ENCODE data around the gene IL9. TPM values are rescaled to one million over a fixed set of nuclear protein-coding genes. Genes with fewer than 3 reads are reported as not detected.

IL9 gene
- total RNA-seq, 1 donor from 2014 or later: not detected

DNA sequence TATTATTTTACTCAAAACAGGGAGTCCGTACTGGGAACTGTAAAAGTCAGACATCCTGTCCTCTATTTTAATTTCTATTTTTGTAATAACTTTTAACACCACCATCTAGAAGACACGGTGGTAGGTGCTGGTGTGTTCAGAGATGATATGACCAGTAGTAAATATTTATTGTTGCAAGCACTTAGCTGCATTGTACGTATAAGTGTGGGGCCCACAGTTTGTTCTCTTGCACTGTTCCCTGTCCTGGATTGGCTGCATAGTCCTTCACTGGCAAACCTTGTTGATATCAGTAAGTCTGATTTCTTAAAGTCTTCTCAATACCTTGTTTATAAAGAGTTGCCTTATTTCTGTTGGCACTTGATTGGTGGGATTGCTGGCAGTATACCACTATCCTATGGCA is 24.6 kb upstream of the IL9 start:
- intact Hi-C loops (cut with DNase I): no loop called here
- H3K27me3 ChIP-seq (ENCODE audit: low read depth): peaks cover 16% of the 10 kb centered on the region
- no peaks in the 10 kb centered on the region for H3K36me3 ChIP-seq
- TF ChIP-seq, protein P1, sequence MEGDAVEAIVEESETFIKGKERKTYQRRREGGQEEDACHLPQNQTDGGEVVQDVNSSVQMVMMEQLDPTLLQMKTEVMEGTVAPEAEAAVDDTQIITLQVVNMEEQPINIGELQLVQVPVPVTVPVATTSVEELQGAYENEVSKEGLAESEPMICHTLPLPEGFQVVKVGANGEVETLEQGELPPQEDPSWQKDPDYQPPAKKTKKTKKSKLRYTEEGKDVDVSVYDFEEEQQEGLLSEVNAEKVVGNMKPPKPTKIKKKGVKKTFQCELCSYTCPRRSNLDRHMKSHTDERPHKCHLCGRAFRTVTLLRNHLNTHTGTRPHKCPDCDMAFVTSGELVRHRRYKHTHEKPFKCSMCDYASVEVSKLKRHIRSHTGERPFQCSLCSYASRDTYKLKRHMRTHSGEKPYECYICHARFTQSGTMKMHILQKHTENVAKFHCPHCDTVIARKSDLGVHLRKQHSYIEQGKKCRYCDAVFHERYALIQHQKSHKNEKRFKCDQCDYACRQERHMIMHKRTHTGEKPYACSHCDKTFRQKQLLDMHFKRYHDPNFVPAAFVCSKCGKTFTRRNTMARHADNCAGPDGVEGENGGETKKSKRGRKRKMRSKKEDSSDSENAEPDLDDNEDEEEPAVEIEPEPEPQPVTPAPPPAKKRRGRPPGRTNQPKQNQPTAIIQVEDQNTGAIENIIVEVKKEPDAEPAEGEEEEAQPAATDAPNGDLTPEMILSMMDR (IDR thresholded peaks at IDR 0.05): no peak
- no peak overlapping the region for H3K4me3 ChIP-seq
- no peak for DNase-seq
- no peaks in the 10 kb centered on the region for H3K4me1 ChIP-seq
- no peaks in the 10 kb centered on the region for H3K9me3 ChIP-seq
- H3K27ac ChIP-seq: no peak overlapping the region
- no peak for ATAC-seq

DNA sequence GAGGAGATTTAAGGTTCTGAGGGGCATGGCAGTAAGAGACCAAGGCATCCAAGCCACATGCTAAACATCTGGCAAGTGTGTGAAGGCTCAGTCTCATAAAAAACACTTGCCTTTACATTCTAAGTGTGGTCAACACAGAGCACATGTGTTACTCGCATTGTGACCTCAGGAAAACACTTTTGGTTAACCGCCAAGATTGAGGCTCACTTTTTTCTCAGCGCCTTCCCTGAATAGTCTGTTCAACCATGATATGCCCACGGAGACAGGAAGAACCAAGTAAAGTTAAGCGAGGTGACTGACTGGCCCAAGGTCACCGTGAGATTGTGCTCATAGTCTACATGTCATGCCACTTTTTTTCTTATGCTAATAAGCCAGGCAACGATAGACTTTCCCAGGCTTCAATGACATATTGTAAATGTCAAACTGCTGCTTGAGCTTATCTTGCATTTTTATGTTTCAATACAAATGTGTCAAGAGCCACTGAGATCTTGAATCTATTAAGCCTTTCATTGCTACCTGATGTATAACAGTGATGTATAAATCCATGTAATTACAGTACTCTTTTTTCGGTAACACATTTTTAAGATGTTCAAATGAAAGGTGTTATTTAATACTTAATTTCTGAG is 21.1 kb upstream of the IL9 start:
- Histone ChIP-seq H3K4me1 (no peaks in the 10 kb centered on the region), H3K36me3 (no peaks in the 10 kb centered on the region), H3K9me3 (no peaks in the 10 kb centered on the region), H3K4me3 (no peak overlapping the region), H3K27ac (no peak overlapping the region), H3K27me3 (ENCODE audit: low read depth) (peaks cover 12% of the 10 kb centered on the region)
- intact Hi-C loops (cut with DNase I): no loop called here
- TF ChIP-seq, protein P1 (IDR thresholded peaks at IDR 0.05): no peak
- ATAC-seq (no peak), DNase-seq (no peak)

DNA sequence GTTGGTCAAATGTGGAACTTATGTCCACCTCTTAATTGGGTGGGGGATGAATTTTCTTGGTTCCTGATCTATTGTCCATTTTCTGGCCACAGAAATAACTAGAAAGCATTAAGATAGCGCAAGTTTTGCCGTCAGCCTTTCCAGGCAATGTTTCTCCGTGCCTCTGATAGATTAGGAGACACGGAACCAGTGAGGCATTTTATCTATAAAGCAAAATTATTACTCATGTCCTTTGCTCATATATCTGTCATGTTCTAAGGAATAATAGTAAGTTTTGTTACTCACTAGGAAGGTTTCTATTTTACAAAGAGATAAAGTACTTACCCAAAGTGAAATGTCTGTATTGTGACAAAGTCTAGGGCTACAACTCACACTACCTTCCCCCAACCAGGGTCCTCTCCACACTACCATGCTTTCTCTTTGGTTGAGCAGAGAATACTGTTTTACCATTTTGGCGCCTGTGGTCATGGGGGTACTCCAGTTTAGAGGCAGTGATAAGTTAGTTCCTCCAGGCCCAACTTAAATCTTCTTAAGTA is 19.9 kb upstream of the IL9 start:
- intact Hi-C loops (cut with DNase I): no loop called here
- DNase-seq: no peak
- TF ChIP-seq, protein P1 (IDR thresholded peaks at IDR 0.05): no peak
- Histone ChIP-seq H3K4me1 (no peaks in the 10 kb centered on the region), H3K4me3 (no peak overlapping the region), H3K27ac (no peak overlapping the region), H3K9me3 (no peaks in the 10 kb centered on the region), H3K36me3 (no peaks in the 10 kb centered on the region), H3K27me3 (ENCODE audit: low read depth) (peaks cover 16% of the 10 kb centered on the region)
- no peak for ATAC-seq

DNA sequence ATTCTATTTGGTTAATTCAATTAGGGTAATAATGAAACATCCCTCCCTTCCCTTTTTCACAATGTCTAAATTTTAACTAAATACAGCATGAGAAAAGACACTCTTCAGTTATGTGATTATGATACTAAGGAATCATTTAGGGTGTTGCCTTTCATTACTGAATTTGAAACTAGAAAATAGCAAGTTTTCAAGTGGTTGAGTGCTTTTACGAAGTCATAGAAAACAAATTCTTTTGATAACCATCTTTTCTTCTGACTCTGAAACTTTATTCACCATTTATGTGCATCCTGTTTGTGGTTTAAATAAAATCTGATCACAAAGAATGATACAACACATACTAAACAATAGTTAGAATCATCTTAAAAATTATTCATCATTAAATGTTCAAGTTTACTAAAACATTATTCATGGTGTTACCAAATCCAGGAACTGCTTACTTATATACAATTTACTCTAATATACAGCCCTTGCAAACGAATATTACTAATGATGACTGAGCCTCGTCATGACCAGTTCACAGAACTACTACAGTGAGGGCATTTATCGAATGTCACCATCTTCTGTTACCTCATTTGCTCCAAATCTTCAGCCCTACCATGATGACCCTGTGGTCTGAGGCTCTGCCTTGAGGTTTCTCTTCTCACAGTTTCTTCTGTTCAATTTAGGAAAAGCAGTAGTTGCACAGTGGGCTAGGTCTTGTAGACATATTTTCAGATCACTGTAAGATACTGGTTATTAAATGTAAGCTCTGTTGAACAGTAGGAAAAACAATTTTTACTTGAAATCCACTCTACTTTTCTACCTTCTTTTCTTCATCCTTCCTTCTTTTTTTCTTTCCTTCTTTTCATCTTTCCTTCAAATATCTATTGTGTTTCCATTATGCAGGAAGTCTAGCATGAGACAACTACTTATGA is 18.3 kb upstream of the IL9 start:
- no peak for DNase-seq
- intact Hi-C loops (cut with DNase I): no loop called here
- TF ChIP-seq, protein P1 (IDR thresholded peaks at IDR 0.05): no peak
- ATAC-seq: no peak
- H3K27ac ChIP-seq: no peak overlapping the region
- no peaks in the 10 kb centered on the region for H3K9me3 ChIP-seq
- H3K4me3 ChIP-seq: no peak overlapping the region
- no peaks in the 10 kb centered on the region for H3K4me1 ChIP-seq
- peaks cover 17% of the 10 kb centered on the region for H3K27me3 ChIP-seq (ENCODE audit: low read depth)
- no peaks in the 10 kb centered on the region for H3K36me3 ChIP-seq

DNA sequence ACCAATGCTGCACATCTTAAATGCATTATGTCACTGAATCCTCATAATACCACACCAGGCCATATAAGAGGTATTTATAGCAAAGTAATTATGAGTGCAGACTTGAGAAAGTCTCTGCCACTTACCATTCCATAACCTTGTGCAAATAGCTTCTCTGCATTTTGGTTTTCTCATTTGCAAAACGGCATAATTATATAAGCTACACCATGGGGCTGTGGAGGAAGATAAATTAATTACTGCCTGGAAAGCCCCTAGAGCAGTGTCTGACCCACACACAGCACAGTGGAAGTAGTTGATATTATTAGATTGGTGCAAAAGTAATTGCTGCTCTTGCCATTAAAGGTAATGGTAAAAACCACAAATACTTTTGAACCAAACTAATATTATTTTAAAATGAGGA is 9.5 kb upstream of the IL9 start:
- intact Hi-C loops (cut with DNase I): no loop called here
- Histone ChIP-seq H3K9me3 (no peaks in the 10 kb centered on the region), H3K36me3 (no peaks in the 10 kb centered on the region), H3K27me3 (ENCODE audit: low read depth) (peaks cover 16% of the 10 kb centered on the region), H3K4me1 (no peaks in the 10 kb centered on the region), H3K27ac (no peak overlapping the region), H3K4me3 (no peak overlapping the region)
- no peak for DNase-seq
- ATAC-seq: no peak
- TF ChIP-seq, protein P1 (IDR thresholded peaks at IDR 0.05): no peak
